Measurements from ENCODE around the gene YAF2. TPM values are rescaled to one million over a fixed set of nuclear protein-coding genes. Genes with fewer than 3 reads are reported as not detected.

Gene YAF2
- total and polyA plus RNA-seq, 2 experiments from 2014 or later: 26.9 to 39.3 TPM

DNA sequence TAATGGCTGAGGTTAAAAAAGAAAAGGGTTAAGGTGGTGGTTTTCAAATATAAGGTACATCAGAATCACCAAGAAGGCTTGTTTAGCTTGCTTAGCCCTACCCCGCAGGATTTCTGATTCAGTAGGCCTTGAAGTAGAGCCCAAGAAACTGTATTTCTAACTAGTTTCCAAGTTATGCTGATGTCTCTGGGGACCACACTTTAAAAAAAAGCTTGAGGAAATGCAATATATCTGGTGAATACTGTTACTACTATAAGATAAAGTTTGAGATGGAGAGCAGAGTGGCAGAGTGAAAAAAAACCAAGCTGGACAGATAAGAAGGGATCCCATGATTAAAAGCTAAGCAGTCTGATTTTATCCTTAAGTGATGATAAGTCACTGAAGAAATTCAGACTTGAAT lies 75.1 kb downstream of the YAF2 start:
- TF ChIP-seq, protein P1, sequence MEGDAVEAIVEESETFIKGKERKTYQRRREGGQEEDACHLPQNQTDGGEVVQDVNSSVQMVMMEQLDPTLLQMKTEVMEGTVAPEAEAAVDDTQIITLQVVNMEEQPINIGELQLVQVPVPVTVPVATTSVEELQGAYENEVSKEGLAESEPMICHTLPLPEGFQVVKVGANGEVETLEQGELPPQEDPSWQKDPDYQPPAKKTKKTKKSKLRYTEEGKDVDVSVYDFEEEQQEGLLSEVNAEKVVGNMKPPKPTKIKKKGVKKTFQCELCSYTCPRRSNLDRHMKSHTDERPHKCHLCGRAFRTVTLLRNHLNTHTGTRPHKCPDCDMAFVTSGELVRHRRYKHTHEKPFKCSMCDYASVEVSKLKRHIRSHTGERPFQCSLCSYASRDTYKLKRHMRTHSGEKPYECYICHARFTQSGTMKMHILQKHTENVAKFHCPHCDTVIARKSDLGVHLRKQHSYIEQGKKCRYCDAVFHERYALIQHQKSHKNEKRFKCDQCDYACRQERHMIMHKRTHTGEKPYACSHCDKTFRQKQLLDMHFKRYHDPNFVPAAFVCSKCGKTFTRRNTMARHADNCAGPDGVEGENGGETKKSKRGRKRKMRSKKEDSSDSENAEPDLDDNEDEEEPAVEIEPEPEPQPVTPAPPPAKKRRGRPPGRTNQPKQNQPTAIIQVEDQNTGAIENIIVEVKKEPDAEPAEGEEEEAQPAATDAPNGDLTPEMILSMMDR (IDR thresholded peaks at IDR 0.05; ENCODE audit: low read depth, low read length): no peak
- H3K4me3 ChIP-seq: no peak overlapping the region

DNA sequence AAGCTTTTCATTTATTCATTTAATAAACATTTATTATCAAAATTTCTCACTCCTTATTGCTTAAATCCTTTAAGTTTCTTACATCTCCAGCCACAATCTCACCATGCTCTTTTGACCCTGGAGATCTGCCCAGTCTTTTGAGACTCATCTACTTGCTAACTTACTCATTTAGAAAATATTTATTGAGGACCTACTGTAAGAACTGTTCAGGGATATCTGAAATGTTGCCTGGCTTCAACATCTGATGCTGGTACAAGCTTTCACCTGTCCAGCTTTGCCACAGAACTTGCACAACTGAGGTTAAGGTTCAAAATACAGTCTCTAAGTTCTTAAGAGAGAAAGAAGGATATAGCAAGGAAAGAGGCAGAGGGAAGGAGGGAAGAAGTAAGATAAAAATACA lies 75.9 kb downstream of the YAF2 start:
- TF ChIP-seq, protein P1 (IDR thresholded peaks at IDR 0.05; ENCODE audit: low read depth, low read length): no peak
- Histone ChIP-seq H3K4me1 (ENCODE audit: low read depth) (peaks cover 10% of the 10 kb centered on the region), H3K36me3 (peaks cover 27% of the 10 kb centered on the region), H3K27ac (no peak overlapping the region), H3K9me3 (ENCODE audit: low read depth) (no peaks in the 10 kb centered on the region), H3K27me3 (no peaks in the 10 kb centered on the region), H3K4me3 (no peak overlapping the region)
- no peak for DNase-seq (ENCODE audit: low read depth in 1 of 2, low spot score in 1 of 2)

More for the DNA sequence above, 75.1 kb downstream of the YAF2 start:
- H3K27ac ChIP-seq: no peak overlapping the region
- peak in 1 of 2 donors; percentile 45 for DNase-seq (ENCODE audit: low read depth in 1 of 2, low spot score in 1 of 2)
- no peaks in the 10 kb centered on the region for H3K27me3 ChIP-seq
- H3K4me1 ChIP-seq (ENCODE audit: low read depth): peaks cover 10% of the 10 kb centered on the region
- peaks cover 27% of the 10 kb centered on the region for H3K36me3 ChIP-seq
- no peaks in the 10 kb centered on the region for H3K9me3 ChIP-seq (ENCODE audit: low read depth)

DNA sequence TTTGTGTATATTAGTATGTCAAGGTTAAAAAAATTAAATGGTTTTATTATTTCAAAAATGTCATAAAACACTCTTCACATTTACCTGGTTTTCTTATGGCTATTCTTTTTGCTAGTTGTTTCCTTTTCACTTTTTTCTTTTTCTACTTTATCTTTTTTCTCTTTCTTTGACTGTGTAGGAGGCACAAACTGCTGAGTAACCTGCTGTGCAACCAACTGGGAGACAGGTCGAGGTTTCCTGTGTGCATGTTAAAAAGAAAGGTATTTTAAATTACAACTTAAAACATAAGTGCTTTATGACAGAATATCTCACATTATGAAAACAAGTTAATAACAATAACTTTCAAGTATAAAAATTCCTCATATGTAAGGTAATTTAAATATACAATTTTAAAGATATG lies 76.5 kb downstream of the YAF2 start:
- DNase-seq (ENCODE audit: low read depth in 1 of 2, low spot score in 1 of 2): no peak
- Histone ChIP-seq H3K4me3 (no peak overlapping the region), H3K27me3 (no peaks in the 10 kb centered on the region), H3K9me3 (ENCODE audit: low read depth) (no peaks in the 10 kb centered on the region), H3K27ac (peak overlapping the region; percentile 19), H3K36me3 (peaks cover 27% of the 10 kb centered on the region), H3K4me1 (ENCODE audit: low read depth) (peaks cover 10% of the 10 kb centered on the region)
- TF ChIP-seq, protein P1 (IDR thresholded peaks at IDR 0.05; ENCODE audit: low read depth, low read length): no peak

DNA sequence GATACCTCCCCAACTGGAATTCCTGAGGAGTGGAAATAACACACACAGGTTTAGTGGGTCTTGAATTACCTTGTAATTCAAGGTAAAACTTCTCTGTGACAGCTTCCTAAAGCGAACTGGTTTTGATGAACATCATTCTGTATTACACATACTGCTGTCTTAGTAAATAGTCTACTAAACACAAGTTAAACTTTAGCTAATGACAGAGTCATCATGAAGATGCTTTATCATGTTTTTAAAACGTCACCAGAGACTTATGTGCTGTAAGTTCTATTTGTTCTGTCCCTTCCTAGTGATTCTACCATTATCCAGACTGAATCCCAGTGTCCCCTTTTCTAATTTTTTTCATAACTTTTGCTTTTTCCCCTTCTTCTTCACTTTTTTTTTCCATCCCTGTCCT lies 81.8 kb downstream of the YAF2 start:
- Histone ChIP-seq H3K4me3 (no peak overlapping the region), H3K4me1 (ENCODE audit: low read depth) (no peaks in the 10 kb centered on the region), H3K36me3 (peaks cover 23% of the 10 kb centered on the region), H3K27me3 (no peaks in the 10 kb centered on the region), H3K27ac (no peak overlapping the region), H3K9me3 (ENCODE audit: low read depth) (no peaks in the 10 kb centered on the region)
- TF ChIP-seq, protein P1 (IDR thresholded peaks at IDR 0.05; ENCODE audit: low read depth, low read length): no peak
- no peak for DNase-seq (ENCODE audit: low read depth in 1 of 2, low spot score in 1 of 2)

DNA sequence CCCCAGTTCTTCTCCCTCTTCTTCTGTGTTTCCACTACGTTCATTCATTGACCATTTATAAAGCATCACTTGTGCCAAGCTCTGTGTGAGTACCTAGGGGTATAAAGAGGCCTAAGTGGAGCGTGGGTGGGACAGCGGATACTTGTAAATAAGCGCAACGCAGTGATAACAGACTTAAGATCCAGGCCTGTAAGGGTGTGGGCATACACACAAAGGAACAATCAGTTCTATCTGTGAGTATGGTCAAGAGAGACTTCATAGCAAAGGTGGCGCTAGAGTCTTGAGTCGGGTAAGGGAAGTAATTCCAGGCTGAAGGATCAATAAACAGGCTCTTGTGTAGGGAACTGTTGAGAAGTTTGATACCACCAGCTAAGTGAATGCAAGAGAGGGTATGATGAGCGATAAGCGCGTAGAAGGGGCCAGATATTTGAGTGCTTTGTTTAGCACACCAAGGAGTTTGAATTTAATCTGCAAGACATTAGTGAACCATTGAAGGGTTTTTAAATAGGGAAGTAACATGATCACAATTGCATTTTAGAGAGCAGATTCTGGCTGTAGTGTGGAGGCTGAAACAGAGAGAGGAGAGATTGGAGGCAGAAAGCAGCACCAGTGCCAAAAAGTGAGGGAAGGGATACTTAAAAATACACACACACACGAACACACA lies 92.4 kb downstream of the YAF2 start:
- H3K4me3 ChIP-seq: no peak overlapping the region
- no peaks in the 10 kb centered on the region for H3K9me3 ChIP-seq (ENCODE audit: low read depth)
- H3K27me3 ChIP-seq: no peaks in the 10 kb centered on the region
- DNase-seq (ENCODE audit: low read depth in 1 of 2, low spot score in 1 of 2): peak in 1 of 2 donors; percentile 20
- peaks cover 18% of the 10 kb centered on the region for H3K4me1 ChIP-seq (ENCODE audit: low read depth)
- no peaks in the 10 kb centered on the region for H3K36me3 ChIP-seq
- H3K27ac ChIP-seq: peak overlapping the region; percentile 82
- TF ChIP-seq, protein P1 (IDR thresholded peaks at IDR 0.05; ENCODE audit: low read depth, low read length): no peak

Measured in cardiac muscle cell (in vitro differentiated cells and primary cell).